ENCODE measurements around the gene ZNF674.
"Not testable (repeated sequence)": the region's sequence is repeated elsewhere in the genome, so short reads cannot be mapped to it uniquely, and the experiment has no call there.

The ZNF674 gene

DNA sequence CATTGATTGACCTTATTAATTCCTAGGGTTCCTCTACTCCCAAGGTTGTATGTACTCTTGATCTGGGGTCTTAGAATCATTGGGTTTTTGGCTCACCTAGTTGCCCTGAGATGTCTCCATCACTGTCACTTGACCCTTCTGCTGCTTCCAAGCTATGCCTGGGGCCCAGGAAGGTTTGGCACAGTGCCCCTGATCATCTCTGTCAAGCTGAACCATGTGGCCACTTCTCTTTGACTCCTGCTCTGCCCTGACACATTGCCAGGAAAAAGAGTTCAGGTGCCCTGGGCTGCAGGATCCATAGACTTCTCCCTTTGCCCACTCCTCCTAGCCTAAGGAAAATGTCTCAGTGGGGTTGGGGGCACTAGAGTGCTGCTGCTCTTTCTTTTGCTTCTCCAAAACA is 24.4 kb upstream of the ZNF674 start:
- DNase-seq: no peak

DNA sequence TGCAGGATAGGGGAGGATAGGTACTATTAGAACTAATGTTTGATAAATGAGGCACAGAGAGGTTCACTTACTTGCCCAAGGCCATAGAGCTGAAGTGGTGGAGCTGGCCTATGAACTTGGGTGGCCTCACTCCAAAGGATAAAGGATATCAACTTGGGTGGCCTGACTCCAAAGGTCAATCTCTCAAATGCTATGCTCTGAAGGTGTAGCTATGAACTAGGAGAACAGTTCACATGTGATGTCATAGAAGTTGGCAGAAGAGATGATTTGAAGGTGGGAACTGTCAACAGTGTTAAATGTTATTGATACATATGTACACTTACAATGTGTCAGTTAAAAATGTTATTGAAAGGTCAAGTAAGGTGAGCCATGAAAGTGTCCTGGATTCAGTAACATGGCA is 22.2 kb upstream of the ZNF674 start:
- no peak for DNase-seq

DNA sequence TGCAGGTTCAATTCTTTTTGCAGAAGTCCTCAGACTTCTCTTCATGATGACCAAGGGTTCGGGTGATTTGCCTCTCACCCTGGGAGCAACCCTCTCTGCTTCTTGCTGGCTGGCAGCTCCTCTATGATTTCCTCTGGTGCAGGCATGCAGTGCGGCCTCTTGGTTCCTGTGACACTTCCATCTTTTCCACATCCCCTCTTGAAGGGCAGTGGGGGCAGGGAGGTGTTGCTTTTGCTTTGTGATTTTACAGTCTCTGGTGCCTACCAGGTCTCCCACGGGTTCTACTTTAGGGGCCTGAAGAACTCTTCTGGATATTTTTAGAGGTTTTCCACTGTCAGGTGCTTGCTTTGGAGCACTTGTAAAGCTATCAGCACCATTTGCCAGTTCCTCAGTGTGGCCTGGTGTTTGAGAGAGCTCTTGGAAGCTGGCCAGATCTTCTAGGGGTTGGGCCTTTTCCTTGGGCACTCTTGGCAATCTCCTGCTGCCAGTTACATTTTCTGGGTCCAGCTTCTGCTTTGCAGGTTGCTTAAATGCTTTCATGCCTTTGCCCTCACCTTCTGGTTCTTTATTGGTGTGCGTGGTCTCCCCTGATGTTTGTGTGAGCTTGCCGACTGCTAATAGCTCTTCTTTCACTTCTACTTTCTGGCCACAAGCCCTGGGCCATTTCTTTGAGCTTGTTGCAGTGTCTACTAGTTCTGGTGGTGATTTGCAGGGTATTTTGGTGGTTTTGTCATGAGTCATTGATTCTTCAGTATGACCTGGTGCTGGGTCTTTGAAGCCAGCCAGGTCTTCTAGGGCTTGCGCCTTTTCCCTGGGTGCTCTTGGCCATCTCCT is 16.8 kb upstream of the ZNF674 start:
- DNase-seq: peak in 2 of 14 donors; percentile 13 to 31

DNA sequence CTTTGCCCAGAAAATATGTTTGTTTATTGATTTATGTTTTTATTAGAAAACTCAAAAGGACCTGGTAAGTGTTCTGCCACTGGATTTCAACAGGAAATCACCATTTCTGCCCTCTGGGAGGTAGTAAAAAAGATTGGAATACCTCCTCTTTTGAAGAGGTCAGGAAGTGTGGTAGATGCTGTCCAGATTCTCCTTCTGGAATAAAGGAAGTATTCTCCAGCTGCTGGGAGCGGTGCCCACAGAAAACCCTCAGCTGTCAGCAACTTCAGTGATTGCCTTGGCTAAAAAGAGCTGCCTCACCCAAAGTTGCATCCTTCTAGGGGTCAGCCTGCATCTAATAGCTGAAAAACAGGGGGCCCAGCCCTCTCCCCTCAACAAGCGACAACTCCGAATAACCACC is 13.8 kb upstream of the ZNF674 start:
- no peak for DNase-seq

DNA sequence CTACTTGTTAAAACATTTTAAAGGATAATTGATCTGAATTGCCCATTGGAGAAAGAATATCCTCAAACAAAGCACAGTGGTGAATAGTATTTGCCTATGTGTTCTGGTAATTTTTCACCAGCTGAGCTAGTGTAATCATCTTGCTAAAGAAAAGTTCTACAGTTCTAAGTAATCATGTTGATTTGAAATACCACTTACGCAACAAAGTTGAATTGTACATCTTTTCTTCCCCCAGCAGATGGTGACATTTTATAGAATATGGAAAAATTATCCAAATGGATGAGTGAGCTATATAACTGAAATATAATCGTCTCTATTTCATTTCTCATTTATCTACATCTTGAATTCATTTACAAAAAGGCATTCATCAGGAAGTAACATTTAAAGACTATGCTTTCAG is 9.7 kb upstream of the ZNF674 start:
- no peak for DNase-seq

DNA sequence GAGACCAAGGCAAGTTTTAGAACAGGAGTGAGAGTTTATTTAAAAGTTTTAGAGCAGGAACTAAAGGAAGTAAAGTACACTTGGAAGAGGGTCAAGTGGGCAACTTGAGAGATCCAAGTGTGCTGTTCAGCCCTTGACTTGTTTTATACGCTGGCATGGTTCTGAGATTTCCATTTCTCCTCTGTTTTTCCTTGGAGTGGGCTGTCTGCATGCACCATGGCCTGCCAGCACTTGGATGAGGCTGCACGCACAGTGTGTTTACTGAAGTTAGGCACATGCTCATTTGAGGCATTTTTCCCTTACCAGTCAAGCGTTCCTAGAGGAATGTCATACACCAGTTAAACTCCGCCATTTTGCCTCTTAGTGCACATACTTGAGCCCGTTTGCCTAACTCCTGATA is 8.7 kb upstream of the ZNF674 start:
- DNase-seq: no peak

DNA sequence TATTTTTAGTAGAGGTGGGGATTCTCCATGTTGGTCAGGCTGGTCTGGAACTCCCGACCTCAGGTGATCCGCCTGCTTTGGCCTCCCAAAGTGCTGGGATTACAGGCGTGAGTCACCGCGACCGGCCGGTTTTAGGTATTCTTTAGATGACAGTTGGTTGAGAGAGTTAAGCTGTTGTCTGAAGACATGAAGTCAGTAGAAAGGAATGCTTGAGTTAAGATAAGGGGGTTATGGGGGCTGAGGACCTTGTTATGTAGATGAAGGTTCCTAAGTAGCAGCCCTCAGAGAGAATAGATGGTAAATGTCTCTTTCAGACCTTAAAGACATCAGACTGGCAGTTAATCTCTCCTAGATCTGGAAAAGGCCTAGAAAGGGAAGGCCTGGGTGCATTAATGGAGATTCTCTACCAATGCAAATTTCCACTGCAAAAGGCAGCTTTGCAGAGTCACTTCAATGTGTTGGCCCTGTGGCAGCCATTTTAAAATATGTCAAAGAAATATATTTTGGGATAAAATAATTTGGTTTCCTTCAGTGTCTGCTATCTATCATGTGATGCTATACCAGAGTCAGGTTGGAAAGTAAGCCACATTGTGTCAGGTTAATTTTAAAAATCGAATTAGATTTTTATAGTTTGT is 6.4 kb upstream of the ZNF674 start:
- DNase-seq: no peak

DNA sequence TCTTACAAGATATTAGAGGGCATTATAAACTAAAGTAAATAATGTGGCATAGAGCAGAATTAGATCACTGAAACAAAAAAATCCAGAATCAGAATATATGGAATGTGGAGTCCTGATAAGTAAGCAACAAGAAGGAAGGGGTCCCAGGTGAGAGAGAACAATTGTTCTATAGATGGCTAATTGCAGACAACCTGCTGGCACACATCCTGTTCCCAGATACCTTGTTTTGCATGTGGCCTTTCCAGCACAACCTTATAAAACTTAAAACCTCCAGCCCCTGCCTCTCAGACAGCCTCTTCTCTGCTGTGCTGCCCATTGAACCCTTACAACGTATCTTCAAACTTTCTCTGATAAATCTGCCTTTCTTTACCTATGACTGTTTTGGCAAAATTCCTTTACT is 4.7 kb upstream of the ZNF674 start:
- no peak for DNase-seq

DNA sequence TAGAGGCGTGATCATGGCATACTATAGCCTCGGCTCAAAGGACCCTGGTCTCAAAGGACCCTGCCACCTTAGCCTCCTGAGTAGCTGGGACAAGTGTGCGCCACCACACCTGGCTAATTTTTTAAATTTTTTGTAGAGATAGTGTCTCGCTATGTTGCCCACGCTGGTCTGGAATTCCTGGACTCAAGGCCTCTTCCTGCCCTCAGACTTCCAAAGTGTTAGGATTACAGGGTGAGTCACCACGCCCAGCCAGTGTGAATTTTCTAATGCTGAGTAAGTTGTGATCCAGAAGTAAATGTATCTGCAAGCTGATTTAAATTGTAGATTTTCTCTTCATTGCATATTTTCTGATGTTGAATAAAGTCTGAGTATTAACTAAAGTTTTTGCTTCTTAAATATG is 2.6 kb upstream of the ZNF674 start:
- DNase-seq: no peak

DNA sequence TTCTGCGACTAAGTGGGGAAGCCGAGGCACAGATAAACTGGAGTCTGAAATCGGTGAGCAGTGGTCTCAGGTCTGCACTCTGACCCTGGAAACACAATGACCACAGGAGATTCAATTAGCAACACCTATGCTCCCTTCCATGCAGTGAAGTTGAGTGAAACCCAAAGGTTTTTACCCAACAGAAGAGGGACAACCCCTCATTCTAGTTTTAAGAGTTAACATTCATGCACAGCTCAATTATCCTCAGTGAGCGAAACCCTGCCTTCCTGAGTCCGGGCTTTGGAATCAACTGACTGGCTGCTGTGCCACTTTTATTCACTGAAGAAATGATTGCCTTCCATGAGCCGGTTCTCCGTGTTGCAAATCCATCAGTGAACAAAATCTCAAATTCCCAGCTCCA is 694 bp downstream of the ZNF674 start:
- DNase-seq: not testable (repeated sequence)

DNA sequence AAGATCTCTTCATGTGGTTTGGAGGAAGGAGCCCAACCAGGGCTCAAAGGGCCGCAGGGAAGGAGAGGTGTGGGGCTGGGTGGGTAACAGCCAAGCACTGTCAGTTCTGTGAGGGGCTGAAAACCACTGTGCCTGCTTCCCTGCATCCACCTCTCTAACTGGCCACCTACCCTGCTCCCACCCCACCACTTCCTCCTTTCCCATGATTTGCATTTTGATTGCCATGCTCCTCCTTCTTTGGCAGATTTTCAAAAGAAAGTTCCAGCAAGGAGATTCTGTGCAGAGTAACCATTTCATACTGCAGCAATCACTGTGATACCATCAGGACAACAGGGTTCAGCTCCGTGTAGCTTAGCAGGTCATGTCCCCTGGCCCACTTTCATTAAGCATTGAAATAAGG is 1.8 kb downstream of the ZNF674 start:
- no peak for DNase-seq

DNA sequence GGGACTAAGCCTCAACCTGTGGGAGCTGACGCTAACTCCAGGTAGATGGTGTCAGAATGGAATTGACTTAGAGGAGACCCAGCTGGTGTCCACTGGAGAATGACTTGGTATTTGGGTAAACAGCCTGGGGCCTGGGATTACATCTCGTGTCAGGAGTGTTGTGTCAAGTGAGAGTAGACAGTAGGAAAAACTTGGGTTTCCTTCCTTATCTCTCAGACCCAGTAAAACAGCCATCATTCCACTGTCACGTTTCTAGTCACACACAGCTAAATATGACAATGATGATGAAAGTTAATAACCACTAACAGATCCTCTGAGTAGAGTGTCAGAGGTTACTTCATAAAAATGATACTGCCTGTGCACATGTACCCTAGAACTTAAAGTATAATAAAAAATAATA is 13.8 kb downstream of the ZNF674 start:
- DNase-seq: no peak

DNA sequence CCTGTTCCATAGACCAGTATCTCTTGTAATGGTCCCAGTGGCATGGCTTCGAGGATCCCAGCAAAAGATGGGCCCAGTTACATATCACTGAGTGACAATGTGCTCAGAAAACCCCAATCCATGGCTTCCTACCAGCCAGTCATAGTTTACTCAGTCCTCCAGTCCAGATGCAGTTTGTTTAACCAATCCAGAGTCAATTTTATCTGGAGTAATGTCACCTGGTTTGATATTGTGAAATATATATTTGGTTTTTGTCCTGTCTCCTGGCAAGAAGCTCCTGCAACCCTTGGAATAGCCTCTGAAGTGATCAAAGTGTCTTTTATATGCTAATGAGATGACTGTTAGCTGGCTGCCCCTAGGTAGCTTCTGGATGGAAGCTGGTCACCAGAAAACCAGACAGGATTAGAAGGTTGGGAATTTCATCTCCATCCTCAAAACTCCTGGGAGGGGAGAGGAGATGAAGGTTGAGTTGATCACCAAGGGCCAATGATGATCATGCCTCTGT is 14.8 kb downstream of the ZNF674 start:
- DNase-seq: not testable (repeated sequence)

DNA sequence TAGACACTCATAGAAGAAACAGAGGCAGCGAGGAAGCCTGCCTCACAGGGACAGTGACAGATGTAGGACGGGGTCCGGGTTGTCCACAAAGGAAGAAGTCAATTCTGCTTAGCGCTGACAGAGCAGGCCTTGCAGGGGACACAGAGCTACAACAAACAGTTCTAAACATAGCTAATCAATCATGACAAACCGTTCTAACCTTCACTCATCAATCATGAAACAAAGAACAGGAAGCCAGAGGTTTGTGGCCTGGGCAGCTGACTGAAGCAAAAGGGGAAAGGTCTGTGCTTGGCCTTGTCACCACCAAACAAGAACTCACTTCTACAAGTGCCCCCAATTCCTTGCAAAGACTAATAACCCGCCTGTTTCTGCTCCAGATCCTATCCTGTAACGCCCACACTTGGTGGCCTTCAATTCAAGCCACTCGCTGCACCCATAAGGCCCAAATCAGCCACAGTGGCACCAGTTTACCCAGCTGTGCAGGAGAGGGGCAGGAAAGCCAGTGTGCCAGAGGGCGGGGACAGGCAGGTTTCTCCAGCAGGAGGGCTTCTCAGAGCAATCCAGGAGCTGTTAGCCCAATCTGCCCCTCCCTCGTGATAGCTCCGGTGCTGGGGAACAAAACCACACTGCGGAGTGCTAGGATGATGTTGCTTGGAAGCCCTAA is 15.3 kb downstream of the ZNF674 start:
- not testable (repeated sequence) for DNase-seq

DNA sequence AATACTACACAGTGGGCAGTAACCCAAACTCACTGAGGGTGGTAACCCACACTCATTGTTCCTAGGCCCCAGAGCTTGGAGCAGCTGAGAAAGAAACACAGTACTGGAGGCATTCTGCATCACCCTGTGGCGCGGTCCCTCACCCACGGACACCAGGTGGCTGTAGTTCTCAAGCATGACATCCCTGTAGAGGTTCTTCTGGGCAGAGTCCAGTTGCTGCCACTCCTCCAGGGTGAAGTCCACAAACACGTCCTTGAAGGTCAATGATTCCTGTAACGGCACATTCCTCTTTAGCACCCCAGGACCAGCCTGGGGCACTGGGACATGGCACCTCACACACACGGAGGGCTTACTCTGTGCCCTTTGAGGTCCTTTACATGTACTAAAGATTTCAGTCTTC is 16.6 kb downstream of the ZNF674 start:
- DNase-seq: not testable (repeated sequence)

DNA sequence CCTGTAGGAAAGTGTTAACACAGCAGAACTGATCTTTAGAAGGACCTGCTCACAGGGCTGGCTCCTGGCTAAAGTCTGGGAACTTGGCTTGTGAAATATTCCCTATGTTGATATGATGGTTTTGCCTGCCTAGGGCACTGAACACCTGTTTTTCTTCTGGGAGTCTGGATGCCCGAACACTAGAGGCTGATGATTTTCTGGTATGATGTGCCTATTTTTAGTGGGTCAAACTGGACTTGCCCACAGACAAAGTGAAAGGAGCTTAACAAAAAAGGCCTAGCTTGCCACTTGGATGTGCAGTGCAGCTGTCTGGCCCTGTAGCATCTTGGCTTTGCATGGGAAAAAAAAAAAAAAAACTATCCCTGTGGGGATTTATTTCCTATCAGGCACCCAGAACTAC is 39.1 kb downstream of the ZNF674 start:
- DNase-seq: no peak

DNA sequence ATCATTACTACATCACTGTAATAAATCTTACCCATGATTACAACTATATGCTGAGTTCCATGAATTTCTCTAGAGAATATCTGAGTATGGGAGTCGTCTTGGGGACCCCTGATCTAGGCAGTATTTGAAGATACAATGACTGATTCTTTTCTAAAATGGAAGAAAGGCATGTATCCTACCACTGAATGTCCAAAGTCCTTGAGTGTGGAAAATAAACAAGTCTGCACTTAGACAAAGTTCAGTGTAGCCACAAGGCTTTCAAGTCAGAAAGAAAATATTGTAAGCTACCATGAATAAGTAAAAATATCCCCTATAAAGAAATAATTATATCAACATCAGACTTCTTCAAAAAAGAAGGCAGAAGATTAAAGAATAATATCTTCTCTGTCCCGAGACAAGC is 42.4 kb downstream of the ZNF674 start:
- DNase-seq: no peak

DNA sequence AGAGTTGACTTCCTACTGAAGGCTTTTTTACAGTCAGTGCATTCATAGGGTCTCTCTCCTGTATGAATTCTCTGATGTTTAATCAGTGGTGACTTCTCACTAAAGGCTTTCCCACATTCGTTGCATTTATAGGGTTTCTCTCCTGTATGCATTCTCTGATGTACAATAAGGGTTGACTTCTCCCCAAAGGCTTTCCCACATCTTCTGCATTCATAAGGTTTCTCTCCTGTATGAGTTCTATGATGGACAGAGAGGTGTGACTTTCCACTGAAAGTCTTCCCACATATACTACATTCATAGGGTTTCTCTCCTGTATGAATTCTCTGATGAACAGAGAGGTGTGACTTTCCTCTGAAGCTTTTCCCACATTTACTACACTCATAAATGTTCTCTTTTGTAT is 45.2 kb downstream of the ZNF674 start:
- DNase-seq: no peak

DNA sequence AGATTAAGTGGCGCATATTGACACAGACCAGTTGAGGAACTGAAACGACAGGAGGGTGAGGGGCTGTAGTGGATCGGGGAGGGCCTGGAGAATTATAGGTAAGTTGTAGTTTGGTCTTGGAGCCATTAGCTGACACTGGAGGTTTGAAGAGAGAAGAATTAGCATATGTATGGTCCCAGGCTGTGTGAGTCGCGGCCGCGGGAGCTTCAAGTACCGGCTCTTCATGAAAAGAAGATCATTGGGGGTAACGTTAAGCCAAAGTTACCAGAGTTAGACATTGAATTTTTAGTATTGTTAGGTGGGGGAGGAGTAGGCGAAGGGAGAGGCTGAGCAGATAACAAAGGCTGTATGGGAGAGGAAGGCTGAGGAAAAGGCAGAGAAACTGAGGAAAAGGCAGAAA is 56.5 kb downstream of the ZNF674 start:
- DNase-seq: no peak

DNA sequence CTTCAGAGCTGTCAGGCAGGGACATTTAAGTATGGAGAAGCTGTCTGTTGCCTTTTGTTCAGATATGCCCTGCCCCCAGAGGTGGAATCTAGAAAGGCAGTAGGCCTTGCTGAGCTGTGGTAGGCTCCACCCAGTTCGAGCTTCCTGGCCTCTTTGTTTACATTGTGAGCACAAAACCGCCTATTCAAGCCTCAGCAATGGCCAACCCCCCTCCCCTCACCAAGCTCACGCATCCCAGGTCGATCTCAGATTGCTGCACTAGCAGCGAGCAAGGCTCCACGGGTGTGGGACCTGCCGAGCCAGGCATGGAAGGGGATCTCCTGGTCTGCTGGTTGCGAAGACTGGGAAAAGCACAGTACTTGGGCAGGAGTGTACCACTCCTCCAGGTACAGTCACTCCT is 59.3 kb downstream of the ZNF674 start:
- DNase-seq: no peak

DNA sequence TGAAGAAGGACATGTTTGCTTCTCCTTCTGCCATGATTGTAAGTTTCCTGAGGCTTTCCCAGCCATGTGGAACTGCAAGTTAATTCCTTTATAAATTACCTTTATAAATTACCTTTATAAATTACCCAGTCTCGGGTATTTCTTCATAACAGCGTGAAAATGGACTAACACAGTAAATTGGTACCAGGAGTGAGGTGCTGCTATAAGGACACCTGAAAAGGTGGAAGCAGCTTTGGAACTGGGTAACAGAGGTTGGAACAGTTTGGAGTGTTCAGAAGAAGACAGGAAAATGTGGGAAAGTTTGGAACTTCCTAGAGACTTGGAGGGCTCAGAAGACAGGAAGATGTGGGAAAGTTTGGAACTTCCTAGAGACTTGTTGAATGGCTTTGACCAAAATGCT is 66.6 kb downstream of the ZNF674 start:
- not testable (repeated sequence) for DNase-seq

DNA sequence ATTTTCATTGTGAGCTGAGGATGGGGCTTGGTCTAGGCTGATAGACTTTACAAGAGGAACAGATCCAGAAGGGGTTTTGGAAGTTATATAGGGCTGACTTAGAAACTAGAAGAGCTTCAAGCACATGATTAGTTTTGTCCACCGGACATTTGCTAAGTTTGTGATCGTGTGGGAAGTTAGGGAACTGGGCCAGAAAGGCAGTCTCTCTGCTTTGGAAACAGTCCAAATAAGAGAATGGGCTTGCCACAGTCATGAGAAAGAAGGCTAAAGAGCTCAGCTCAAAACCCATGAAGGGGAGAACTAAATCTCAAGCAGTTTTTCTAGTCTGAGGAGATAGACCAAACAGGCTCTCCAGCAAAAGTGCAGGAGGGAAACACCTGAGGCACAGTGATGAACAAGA is 67.8 kb downstream of the ZNF674 start:
- DNase-seq: no peak

DNA sequence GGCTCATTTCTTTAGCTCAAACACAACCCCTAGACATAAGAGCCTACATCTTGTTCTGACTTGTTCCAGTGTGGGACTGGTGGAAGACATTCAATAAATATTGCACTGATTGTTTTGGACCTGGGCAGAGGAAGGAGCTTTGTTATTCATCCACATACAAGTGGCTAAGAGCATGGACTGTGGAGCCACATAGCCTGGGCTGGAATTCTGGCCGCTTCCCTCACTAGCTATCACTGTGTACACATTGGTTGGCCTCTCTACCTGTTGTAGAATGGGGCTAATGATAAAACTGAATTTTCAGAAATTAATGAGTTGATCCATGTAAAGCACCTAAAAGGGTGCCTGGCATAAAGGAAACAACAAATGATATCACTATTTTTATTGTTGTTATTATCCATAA is 80.0 kb downstream of the ZNF674 start:
- DNase-seq: no peak

DNA sequence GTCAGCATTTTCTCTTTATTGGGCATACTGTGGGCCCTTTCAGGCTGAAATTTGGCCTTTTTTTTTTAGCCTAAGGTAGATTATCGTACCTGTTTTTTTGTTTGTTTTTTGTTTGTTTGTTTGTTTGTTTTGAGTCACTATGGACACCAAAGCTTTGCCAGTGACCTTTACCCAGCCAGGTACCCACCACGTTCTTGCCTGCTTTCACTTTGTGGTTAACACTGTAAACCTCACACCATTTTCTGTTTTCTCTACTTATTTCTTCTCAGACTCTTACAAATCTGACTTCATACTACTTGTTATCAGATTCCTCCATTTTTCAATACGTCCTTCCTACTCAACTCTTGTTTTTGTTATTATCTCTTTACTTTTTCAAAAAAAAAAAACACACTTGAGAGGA is 81.5 kb downstream of the ZNF674 start:
- DNase-seq: no peak

All from C1 segment of cervical spinal cord (tissue), 14 donors.